Activated CD8-positive, alpha-beta memory T cell treated with anti-CD3 and anti-CD28 coated beads, Interleukin-2, amount 50 U/mL, for 1 hour (primary cell): Measurements from ENCODE around the gene CDK6.

ENCODE experiments used
- DNase-seq: peaks from one replicate; pipeline ENCODE4 v3.0.0-alpha.2; 2020; ENCODE audit errors: extremely low read depth

Gene CDK6

DNA sequence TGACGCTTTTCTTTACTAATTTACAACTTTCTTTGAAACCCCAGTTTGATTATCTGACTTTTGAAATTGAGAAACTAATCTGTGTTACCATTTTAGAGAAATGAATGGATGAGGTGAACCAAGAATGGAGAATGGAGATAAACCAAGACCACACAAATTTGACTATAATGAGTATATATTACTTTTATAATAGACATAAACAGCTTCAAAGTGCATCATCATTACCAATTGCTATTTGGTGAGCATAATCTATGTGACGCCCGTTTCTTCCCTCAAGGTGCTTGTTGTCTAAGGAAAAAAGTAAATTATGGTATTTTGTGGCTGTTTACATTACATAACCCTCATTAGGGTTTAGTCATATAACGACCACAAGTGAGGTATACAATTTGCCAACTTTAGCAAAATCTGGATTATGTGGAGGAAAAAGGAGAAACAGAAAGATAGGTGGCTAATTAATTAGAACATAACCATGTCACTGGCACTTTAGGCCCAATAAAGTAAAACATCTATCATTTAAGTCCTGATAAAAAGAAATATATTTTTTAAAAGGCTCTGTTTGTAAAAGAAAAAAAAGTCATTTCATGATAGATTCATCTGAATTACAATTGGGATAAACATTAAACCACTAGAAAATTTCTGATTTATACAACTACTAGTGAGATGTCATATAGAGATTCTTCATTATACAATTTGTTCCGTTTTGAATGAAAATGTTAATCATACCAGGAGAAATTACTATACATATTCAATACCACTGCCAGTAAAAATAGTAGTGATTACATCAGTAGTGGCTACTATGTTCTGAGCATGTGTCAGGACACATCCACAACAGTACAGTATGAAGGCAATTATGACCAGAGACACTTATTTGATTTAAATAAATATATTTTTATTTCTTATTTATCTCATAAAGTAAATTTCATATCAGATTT lies 128.0 kb downstream of the CDK6 start:
- no peak for DNase-seq

DNA sequence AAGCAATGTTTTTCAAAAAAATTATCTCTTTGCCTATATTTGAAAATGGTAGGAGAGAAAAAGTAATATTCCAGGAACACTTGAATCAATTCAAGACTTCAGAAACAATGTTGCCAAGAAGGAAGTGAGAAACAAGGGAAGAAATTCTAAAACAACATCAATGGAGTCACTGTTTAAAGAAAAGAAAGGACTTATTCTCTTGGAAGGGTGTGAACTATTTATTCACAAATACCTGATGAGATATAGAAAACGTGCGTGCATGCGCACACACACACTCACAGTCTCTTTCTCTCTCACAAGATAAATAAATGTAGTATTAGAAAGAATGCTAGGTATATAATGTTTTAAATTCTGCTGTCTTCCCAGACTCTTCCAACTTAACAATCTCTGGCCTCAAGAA lies 128.9 kb downstream of the CDK6 start:
- no peak for DNase-seq

DNA sequence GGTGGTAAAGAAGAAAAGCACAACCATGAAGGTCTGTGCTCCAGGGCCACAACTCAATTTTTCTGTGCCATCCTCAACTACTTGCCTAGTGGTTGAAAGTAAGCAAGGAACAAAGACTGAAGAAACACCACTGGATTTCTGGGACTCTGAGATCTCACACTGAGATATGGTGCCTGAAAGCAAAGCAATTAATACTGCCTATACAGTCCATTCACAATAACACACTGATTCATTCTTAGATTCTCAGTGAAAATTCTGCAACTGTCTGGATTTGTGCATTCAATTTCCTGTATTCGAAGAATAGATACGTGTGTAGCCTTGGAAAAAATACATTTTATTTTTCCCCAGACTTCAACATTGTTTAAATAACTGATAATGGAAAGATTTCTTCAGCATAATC lies 129.8 kb downstream of the CDK6 start:
- DNase-seq, result no peak

DNA sequence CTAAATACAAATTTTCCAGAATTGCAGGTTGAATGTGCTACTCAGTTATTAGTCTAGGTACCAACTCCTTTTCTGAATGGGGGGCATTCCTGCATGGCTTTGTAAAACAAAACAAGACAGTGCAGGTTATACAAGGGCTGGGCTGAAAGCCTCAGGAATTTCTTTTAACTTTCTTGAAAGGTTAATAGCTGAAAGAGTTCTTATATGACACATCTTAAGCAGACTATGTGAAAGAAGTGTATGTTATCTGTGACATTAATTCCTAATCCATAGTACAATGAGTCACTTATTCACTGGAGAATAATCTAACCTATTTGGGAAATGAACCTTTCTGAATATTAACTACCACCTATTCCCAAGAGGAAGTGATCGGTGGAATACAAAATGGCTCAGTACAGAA lies 130.5 kb downstream of the CDK6 start:
- DNase-seq, result no peak

DNA sequence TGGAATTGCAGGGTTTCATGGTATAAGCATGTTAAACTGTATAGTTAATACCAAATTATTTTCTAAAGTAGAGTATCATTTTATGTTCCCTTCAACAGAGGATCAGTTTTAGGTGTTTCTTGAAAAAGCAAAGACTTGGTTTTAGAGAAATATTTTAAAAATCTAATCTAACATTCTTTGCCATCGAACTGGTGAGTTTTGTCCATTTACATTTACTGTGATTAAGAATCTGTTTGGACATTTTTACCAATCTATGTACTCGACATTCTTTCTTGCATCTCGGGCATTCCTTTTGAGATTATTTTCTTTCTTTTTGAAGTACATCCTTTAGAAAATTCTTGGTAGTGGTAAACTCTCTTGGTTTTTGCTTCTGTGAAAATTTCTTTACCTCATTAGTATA lies 131.5 kb downstream of the CDK6 start:
- no peak for DNase-seq

DNA sequence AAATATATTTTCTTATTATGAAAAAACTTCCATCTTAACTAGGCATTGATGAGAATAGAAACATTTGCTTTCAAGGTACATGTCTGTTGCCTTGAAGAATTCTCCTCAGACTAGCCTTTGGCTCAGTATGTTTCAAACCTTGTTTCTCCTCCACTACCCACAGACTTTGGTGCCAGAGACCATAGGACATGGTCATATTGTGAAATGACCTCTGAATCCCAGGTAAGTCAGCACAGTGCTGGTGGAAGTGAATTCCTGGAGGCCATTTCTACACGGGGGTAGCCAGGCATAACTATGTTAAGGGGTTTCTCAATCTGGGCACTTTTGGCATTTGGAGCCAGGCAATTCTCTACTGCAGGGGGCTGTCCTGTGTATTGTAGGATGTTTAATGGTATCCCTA lies 133.8 kb downstream of the CDK6 start:
- no peak for DNase-seq

DNA sequence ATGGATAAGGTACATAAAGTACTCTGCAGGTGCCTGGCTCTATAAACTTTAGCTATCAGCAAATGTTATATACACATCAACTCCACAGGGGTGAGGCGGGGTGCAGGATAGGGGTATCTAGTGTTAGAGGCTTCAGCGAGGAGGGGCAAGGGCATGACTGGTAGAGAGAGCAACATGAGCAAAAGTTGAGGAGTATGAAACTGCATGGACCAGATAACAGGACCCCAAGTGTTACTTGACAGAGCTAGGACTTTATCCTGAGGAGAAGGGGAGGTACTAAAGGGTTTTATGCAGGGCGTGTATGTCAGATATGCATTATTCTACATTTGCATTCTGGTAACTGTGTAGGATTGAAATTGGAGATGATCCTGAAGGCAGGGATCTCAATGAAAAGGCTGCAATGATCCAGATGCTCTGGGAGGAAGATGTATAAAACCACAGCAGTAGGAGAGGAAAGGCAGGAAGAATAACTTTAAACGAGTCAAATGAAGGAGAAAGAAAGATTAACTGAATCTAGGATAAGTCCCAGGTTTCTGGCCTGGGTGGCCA lies 136.3 kb downstream of the CDK6 start:
- DNase-seq, result no peak

DNA sequence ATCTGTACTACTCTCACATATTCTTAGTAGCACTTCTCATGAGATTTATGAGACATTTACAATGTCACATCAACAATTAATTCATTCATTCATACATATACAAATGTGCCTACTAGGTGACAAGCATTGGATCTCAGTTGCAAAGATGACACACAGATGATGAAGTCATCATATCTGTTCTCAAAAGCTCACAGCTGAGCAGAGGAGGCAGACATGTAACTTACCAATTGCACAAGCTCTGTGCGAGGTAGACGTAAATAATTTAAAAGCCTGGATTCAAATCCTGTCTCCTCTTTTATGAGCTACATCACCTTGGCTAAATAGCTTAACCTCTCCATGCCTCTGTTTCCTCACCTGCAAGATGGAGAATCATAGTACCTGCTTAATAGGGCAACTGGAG lies 136.8 kb downstream of the CDK6 start:
- DNase-seq, result no peak

DNA sequence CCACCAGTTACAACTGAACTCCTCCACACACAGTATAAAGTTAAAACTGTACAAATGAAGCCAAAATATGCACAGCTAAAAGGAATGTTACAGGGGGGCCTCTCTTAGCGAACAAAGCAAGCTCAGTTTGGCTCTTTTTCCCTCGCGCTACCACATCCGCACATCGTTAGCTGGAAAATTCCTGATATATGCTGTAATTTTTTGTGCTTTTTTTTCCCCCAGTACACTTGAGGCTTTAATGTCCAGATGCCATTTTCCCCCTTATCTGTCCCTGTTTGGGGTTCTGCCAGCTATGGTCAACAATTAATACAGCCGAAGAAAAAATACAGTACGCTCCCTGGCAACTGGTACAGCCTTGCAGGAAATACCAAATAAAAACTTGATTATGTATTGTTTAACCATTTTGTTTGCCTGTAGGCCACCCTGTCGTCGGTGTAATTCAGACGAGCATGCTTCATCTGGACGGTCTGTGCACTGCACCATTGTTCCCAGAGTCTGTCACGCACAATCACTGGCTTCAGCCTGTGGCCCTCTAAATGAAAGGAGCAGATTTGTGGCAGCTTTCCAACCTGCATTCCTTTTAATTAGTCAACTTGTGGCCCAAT lies 138.0 kb downstream of the CDK6 start:
- no peak for DNase-seq

DNA sequence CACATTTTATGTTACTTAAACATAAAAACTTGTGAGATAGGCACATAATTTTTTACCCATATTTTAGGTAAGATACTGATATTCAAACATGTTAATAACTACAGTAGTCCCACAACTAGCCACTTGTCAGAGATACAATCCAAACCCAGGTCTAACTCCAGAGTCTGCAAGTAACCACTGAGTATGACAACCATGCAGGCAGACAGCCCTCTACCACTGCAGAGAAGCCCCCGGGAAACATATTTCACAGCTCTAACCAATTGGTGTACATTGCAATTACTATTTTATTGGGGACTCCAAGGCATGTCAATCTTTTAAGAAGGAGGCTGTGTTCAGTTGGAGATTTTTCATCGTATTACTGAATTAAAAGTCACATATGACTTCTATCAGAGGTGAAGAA lies 139.0 kb downstream of the CDK6 start:
- no peak for DNase-seq

DNA sequence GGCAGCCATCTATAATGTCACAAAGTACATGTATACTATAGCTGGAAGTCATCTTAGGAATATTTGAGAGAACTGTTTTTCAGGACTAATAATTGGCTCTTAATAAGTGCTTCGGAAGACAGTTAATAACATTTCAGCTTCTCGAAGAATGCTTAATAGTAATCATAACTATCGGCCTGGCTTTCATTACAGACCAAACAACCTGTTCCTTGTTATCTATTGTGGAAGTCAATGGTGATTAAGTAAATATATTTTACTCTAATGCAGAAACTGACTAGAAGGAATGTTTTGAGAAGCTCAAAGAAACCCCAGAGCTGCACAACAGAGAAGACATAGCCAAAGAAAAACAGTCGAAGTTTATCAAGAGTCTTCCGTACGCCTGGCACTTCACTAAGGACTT lies 139.4 kb downstream of the CDK6 start:
- DNase-seq, result no peak

DNA sequence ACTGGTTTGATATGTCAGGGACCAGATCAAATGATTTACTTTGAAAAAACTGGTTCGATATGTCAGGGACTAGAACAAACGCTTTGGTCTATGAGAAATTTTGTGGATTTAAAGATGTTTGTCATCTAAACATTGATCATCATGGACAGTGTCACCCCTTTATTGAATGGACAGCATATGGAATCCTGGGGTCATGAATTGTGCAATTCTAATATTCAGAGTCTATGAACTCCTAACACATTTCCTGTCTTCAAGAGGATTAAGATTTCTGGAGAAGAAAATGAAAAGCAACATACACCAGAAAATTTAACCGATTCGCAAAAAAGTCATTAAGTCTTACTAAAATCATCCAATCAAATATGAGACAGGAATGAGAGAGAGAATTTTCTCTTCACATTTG lies 139.8 kb downstream of the CDK6 start:
- no peak for DNase-seq

DNA sequence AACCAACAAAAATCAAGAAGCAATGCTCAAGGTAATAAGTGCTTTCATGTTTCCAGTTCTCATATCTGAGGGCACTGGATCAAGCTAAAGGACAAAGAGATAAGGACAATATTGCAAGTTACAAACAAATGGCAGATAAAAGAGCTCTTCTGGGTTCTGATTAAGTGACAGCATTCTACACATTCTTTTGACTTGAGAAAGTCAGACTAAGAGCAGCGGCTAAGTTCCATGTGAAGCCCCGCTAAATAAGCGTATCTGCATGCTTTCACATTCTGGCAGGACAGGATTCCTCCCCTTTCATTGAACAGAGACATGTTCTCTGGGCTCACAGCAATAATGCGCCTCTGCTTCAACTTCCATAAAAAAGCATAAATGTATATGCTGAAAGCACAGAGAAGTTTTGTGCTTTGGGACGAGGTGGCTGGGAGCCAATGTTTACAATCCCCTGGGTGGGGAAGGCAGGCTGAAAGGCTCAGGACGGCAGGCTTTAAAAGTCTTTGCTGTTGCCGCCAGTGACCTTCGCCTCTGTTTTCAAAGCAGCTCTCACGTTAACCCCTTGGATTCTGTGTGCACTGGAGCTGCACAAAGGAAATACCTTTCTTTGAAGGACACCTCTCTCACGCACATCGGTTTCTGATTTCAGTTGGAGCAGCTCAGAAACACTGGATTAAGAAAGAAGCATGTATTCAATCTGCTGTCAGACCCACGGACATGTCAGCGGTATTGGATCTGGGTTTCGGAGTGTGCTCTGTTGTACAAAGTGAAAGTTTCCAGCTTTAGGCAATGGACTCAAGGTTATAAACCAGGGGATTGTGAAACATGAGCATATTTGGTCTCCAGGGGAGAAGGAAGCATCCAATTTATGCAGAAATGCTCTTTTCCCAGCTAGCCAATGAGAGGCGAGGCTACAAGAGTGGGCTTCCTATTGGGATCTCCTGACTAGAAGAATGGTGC lies 140.8 kb downstream of the CDK6 start:
- DNase-seq, result no peak

DNA sequence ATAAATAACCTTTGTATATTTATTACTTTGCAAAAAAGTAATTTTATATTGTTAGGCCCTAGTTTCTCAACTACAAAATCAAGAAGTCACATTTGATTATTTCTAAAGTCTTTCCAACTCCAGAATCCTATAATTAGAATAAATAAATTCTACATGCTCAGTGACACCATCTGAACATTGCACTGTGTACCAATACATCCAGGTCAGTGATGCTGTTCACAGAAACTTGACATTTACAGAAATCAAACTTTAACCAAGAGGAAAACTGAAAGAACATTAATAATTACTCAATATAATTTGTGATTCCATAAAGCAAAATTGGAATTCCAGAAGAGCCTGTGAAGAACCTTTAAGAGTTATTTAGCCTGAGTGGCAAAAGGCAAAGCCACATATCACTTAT lies 142.2 kb downstream of the CDK6 start:
- DNase-seq, result no peak

DNA sequence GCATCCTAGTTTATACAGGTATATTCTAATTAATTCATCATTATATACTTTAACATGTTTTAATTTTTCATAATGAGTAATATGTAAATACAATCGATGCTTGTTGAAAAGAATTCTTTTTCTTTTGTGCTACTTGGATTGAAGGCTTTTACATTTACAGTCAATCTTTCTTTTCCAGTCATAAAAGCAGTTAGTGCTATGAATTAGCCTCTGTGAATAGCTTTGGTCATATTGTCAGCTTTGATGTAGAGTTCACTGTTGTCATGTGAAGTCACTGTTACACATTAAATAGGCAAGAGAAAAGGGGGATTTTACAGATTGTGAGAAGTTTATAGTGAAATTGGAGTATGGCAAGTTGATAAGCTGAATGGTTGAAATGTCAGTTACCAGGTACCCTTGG lies 142.9 kb downstream of the CDK6 start:
- DNase-seq, result no peak

DNA sequence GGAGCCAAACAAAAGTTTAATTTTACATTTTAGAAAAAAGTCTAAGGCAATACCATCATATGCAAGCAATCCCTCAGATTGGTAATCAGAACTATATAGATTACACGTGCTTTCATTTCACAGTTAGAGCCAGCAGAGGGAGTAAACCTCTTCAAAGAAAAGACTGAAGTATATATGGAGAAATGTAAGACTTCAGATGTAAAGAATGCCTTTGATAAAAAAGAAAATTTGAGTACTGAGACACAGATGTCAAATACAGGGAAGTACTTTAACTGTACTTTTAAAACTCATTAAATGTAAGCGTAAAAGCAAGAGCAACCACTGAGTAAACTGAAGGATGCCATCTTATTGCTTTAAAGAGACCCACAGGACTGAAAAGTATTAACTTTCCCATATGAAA lies 144.8 kb downstream of the CDK6 start:
- DNase-seq, result no peak

DNA sequence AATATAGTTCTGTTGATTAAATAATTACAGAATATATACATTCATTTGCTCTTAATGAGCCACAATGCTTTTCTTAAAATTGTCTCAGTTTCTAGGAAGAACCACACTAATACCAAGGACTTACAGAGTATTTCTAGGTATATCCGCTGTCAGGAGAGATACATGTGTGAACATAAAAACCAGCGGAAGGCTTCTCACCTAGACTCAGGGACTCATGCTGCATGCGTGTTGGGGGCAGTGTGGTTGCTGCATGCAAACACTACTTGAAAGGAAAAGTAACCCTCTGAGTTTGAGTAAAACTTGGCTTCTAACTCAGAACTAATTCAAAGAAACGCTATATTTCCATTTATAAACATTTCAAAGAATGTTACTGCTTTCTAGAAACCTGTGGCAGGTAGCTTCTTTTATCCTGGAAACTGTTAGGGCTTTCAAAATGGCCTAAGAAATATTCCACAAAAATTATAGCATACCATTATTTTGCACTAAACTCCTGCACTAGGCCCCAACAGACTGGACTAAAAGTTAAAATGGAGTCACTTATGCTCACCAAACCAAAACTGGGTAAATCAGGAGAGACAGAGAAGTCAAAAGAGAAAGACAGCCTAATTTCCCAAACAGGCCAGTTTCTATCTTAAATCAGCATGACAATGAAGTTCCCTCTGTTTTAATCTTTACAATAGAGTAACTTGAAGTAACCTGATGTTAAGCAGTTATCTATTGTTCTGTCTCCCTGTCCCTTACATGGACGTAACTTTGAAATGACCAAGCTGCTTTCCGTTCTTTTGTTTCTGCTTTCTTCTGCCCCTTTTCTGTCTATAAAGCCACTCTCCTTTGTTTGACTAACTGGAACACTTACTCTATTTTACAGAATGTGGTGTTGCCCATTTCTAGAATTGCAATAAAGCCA lies 151.0 kb downstream of the CDK6 start:
- no peak for DNase-seq

DNA sequence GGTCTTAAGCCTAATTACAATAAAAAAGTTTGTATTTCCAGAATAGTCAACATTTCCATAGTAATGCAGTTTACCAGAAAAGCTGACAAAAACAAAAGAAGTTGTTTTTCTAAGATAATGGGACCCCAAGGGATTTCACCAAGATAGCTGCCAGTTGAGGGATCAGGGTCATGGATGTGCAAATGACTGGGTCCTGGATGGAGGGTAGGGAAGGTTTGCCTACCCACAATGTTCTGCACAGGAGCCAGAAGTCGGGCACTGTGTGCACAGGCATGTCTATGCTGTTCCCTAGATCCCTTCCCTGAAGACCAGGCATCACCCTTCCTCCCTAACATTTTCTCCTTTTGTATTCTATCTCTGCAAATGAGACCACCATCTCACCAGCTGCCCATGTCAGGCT lies 152.1 kb downstream of the CDK6 start:
- DNase-seq, result no peak

DNA sequence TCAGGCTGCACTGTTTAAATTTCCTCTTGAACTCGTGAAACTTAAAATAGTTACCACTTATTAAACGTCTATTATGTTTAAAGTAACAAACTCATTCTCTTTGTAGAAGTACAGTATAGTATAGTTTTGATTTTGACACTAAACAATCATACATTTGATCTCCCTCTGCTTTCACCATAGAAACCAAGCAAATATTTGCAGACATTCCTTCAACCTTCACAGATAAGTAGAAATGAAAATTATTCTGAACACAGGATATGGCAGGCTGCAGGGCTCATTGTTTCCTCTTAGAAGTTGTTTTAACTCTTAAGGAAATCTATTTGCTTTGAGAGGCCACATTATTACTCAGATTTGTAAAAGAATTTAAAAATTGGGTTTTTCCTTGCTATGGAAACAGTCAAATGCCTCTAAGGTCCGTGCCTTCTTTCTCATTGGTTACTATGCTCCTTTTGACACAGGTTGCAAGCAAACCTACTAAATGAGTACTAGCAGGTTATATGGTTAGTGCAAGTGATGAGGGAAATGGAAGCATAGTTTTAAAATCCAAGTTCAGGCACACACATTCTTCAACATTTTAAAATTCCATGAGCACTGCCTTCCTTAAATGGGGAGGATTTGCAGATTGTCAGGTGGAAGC lies 153.4 kb downstream of the CDK6 start:
- no peak for DNase-seq

DNA sequence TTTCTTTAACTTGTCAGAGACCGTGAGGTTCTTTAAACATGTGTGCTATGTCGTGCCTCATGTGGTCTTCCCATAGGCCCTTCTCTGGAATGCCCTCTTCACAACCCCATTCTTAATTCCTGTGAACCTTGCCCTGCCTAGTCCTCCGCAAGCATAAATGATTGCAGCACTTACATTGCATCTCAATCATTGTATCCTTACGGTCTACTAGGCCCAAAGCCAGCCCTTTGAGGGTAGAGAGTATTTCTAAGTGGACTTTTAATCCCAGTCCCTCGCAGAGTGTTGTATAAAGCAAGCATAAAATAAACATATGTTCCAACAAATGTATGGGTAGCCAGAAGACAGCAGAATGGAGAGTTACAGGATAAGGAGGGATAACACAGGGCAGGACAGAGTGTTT lies 154.0 kb downstream of the CDK6 start:
- DNase-seq, result no peak

DNA sequence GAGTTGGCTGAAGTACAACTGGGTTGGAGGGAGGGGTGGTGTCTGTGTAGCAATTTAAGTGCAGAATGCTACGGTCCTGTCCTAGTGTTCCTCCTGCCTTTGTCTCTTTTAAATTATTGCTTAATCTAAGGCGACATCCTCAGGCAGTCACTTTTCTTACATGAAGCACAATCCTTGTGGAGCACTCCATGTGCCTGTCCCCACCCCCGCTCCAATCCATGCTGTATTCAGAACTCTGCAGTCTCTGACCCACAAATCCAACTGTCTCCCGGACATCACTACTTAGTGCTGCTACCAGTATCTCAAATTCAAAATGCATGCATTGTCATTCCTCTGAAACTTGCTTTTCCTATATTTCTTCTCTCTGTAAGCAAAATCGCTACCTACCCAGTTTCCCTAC lies 154.7 kb downstream of the CDK6 start:
- DNase-seq, result no peak
